ENCODE results near the gene SPDYC. TPM values are rescaled to one million over a fixed set of nuclear protein-coding genes. Genes with fewer than 3 reads are reported as not detected.

SPDYC gene
- total and polyA plus RNA-seq, 2 of the 13 experiments (the other 11 are each of a cell fraction or from before 2014, with no cell fraction given), result 0.15 to 0.33 TPM

DNA sequence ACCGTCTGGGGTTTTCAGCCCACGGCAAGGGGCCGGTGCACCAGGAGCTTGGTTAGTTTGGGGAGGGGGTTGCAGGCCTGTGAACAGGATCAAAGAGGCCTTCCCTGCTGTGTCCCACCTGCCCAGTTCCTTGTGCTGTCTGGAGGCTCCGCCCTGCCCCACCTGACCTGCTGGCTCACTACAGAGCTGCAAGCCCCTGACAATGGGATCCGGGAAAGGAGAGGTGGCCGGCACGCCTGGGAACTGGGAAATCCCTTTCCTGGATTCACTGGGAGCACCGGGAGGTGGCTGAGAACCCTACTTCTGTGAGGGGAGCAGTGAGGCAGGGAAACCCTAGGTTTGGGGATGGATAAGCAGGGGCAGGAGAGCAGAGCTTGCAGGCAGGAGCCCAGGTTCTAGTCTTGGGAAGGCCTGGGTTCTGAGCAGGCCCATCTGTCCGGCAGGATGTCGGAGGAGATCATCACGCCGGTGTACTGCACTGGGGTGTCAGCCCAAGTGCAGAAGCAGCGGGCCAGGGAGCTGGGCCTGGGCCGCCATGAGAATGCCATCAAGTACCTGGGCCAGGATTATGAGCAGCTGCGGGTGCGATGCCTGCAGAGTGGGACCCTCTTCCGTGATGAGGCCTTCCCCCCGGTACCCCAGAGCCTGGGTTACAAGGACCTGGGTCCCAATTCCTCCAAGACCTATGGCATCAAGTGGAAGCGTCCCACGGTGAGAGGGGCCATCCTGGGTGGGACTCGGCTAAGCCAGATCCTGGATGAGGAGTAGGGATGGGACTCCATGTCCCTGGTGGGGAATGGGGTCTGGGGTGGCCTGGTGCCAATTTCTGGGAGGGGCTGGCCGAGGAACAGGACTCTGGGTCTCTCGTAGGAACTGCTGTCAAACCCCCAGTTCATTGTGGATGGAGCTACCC is 12.5 kb downstream of the SPDYC start (continued):
- TF ChIP-seq TEAD3 (CRISPR knock-in tag; optimal IDR thresholded peaks at IDR 0.05; ENCODE audit: borderline replicate concordance) (peak; percentile 24), PAX8 (CRISPR knock-in tag; IDR thresholded peaks at IDR 0.05; ENCODE audit: borderline replicate concordance) (no peak), PHF5A (CRISPR knock-in tag; IDR thresholded peaks at IDR 0.05; ENCODE audit: low read depth, unreplicated experiment) (no peak), ZNF572 (CRISPR knock-in tag; IDR thresholded peaks at IDR 0.05) (no peak; the same call in 1 of the 2 replicates), TOE1 (CRISPR knock-in tag; IDR thresholded peaks at IDR 0.05) (no peak), ZNF451 (CRISPR knock-in tag; IDR thresholded peaks at IDR 0.05) (no peak), ZNF333 (CRISPR knock-in tag; IDR thresholded peaks at IDR 0.05; ENCODE audit: borderline replicate concordance) (no peak), ZNF772 (CRISPR knock-in tag; IDR thresholded peaks at IDR 0.05) (0 out of 2 replicates have a peak, but pooled peaks have one; percentile 49), SRSF4 (IDR thresholded peaks at IDR 0.05; ENCODE audit: low read depth, low read length, poor library complexity, severe bottlenecking) (no peak), ZNF12 (CRISPR knock-in tag; IDR thresholded peaks at IDR 0.05) (no peak), YEATS2 (CRISPR knock-in tag; IDR thresholded peaks at IDR 0.05; ENCODE audit: borderline replicate concordance) (no peak), ZNF253 (CRISPR knock-in tag; IDR thresholded peaks at IDR 0.05; ENCODE audit: borderline replicate concordance) (0 out of 2 replicates have a peak, but pooled peaks have one; percentile 46), PBX2 (CRISPR knock-in tag; IDR thresholded peaks at IDR 0.05) (no peak), SMARCC2 (IDR thresholded peaks at IDR 0.05) (no peak), HDAC2 (CRISPR knock-in tag; IDR thresholded peaks at IDR 0.05) (no peak), NFE2L1 (CRISPR knock-in tag; IDR thresholded peaks at IDR 0.05; ENCODE audit: borderline replicate concordance) (0 out of 2 replicates have a peak, but pooled peaks have one; percentile 27), TCF7L2 (IDR thresholded peaks at IDR 0.05; ENCODE audit: low read depth, low read length) (no peak), ZNF143 (CRISPR knock-in tag; IDR thresholded peaks at IDR 0.05) (no peak), ZNF652 (CRISPR knock-in tag; IDR thresholded peaks at IDR 0.05; ENCODE audit: borderline replicate concordance, low read depth) (no peak), ZNF354B (CRISPR knock-in tag; IDR thresholded peaks at IDR 0.05) (no peak), ZNF646 (CRISPR knock-in tag; IDR thresholded peaks at IDR 0.05) (no peak), ESRRA (CRISPR knock-in tag; IDR thresholded peaks at IDR 0.05; ENCODE audit: low read depth) (no peak), FOXO1 (CRISPR knock-in tag; IDR thresholded peaks at IDR 0.05) (no peak), ZNF350 (CRISPR knock-in tag; IDR thresholded peaks at IDR 0.05; ENCODE audit: borderline replicate concordance, low read depth) (no peak)

Data from HepG2 (cell line).